Aorta (tissue), 5 donors: ENCODE measurements around the gene TP63. TPM values are rescaled to one million over a fixed set of nuclear protein-coding genes. Genes with fewer than 3 reads are reported as not detected.

ENCODE experiments used
- ATAC-seq: fragments of 200-7000 bp; cut with Tn5 transposase; one replicate; pipeline ENCODE4 v1.9.1; 2022; ENCODE audit warnings: moderate library complexity; ENCODE audit not compliant: low FRiP score
- DNase-seq, 2 donors: peaks; one replicate each; pipeline ENCODE4 v3.0.0-alpha.2; 2020
- H3K27ac ChIP-seq, 2 donors: one replicate each; pipeline ENCODE4 v1.5.1; 2013; ENCODE audit warnings: low read length in 2 of 2, mild to moderate bottlenecking in 2 of 2, moderate library complexity in 2 of 2, control low read depth in 1 of 2, inconsistent platforms in 1 of 2, low read depth in 1 of 2
- H3K27me3 ChIP-seq, 2 donors: one replicate each; pipeline ENCODE4 v1.6.1; 2013; ENCODE audit warnings: control low read depth in 1 of 2, low read length in 1 of 2, mild to moderate bottlenecking in 1 of 2, moderate library complexity in 1 of 2; ENCODE audit not compliant: insufficient read depth in 2 of 2, control insufficient read depth in 1 of 2
- H3K36me3 ChIP-seq, 2 donors: one replicate each; pipeline ENCODE4 v1.6.1; 2013; ENCODE audit warnings: control low read depth in 1 of 2, low read length in 1 of 2, mild to moderate bottlenecking in 1 of 2; ENCODE audit not compliant: insufficient read depth in 2 of 2, control insufficient read depth in 1 of 2
- H3K4me1 ChIP-seq, 2 donors: one replicate each; pipeline ENCODE4 v1.6.1; 2013; ENCODE audit warnings: low read length in 2 of 2, control low read depth in 1 of 2, mild to moderate bottlenecking in 1 of 2, moderate library complexity in 1 of 2; ENCODE audit not compliant: insufficient read depth in 2 of 2, control insufficient read depth in 1 of 2
- H3K4me3 ChIP-seq, 2 donors: one replicate each; pipeline ENCODE4 v1.5.1; 2013; ENCODE audit warnings: low read length in 2 of 2, control low read depth in 1 of 2, mild to moderate bottlenecking in 1 of 2
- H3K9me3 ChIP-seq: one replicate; pipeline ENCODE4 v1.6.1; 2013; ENCODE audit warnings: mild to moderate bottlenecking, low read length; ENCODE audit not compliant: control insufficient read depth
- WGBS, 2 donors: extraction: QIAGEN DNeasy Blood & Tissue Kit; methylation state at CpG; one replicate each; pipeline ENCODE4 v1.1.7; 2013; 5-methylcytosine and 5-hydroxymethylcytosine counted together
- intact Hi-C, 2 donors: fragments of 100-400 bp; cut with DNase I; formaldehyde crosslinking; loops; one replicate each; pipeline versions ENCODE4 v1.14.2 to v1.15.0; 2022
- polyA plus RNA-seq, 2 donors: library from polyadenylated mRNA; stranded (reverse); fragments of 200-250 nt; gene quantifications; one replicate each; pipeline ENCODE4 v1.2.3, GENCODE V29; 2013
- total RNA-seq, 2 donors: library from RNA; stranded (reverse); fragmentation: NEBNext Ultra II Directional; extraction: Animal tissue kit (Norgen Biotek cat#: 25700); gene quantifications; one replicate each; pipeline ENCODE4 v1.2.1, GENCODE V29; 2021
- donor health status: healthy with polysubstance abuse.
- donor health status: Bipolar disorder and iron deficiency.
- donor health status: DM: no; HTN: no; CAD: no.
- donor health status: DM: no; HTN: no; CAD: no.
- donor health status: DM: yes; HTN: yes; CAD: no.

Gene TP63
- total and polyA plus RNA-seq, 4 donors, result 0.03 to 0.72 (median 0.34) TPM

- H3K4me3 ChIP-seq, result no peak overlapping the region
- ATAC-seq, result no peak
- no peaks in the 10 kb centered on the region for H3K9me3 ChIP-seq
- intact Hi-C loops, result no loop called here
- 90 to 93% methylated on average over 6 of the region's 6 CpGs for whole genome bisulfite sequencing, 2 donors
- no peaks in the 10 kb centered on the region for H3K36me3 ChIP-seq
- DNase-seq, result no peak
- H3K27me3 ChIP-seq, result no peaks in the 10 kb centered on the region
- H3K4me1 ChIP-seq, result no peaks in the 10 kb centered on the region
- no peak overlapping the region for H3K27ac ChIP-seq
These were observed 149.5 kb downstream of the TP63 start for GRCh38 chr3:189780546-189781270.

GRCh38 chr3:189781415-189781814 lies 150.2 kb downstream of the TP63 start:
- WGBS, 2 donors, result 75 to 87% methylated on average over 6 of the region's 6 CpGs
- Histone ChIP-seq H3K4me1 (no peaks in the 10 kb centered on the region), H3K27ac (no peak overlapping the region), H3K9me3 (no peaks in the 10 kb centered on the region), H3K27me3 (no peaks in the 10 kb centered on the region), H3K36me3 (no peaks in the 10 kb centered on the region), H3K4me3 (no peak overlapping the region)
- no peak for DNase-seq
- intact Hi-C loops, result no loop called here
- no peak for ATAC-seq

GRCh38 chr3:189786479-189787064 lies 155.4 kb downstream of the TP63 start:
- ATAC-seq (no peak), DNase-seq (no peak)
- H3K9me3 ChIP-seq, result no peaks in the 10 kb centered on the region
- intact Hi-C loops, result no loop called here
- no peaks in the 10 kb centered on the region for H3K4me1 ChIP-seq
- H3K27me3 ChIP-seq, result no peaks in the 10 kb centered on the region
- WGBS, 2 donors, result 91 to 92% methylated on average over 8 of the region's 8 CpGs
- H3K4me3 ChIP-seq, result no peak overlapping the region
- no peak overlapping the region for H3K27ac ChIP-seq
- no peaks in the 10 kb centered on the region for H3K36me3 ChIP-seq

GRCh38 chr3:189787191-189787590 lies 156.0 kb downstream of the TP63 start:
- Histone ChIP-seq H3K4me1 (no peaks in the 10 kb centered on the region), H3K27me3 (no peaks in the 10 kb centered on the region), H3K27ac (no peak overlapping the region), H3K9me3 (no peaks in the 10 kb centered on the region), H3K4me3 (no peak overlapping the region), H3K36me3 (no peaks in the 10 kb centered on the region)
- no peak for ATAC-seq
- intact Hi-C loops, result no loop called here
- 93% methylated on average over 3 of the region's 3 CpGs for WGBS, 2 donors
- no peak for DNase-seq

GRCh38 chr3:189787632-189788031 lies 156.4 kb downstream of the TP63 start:
- no peaks in the 10 kb centered on the region for H3K4me1 ChIP-seq
- 51 to 64% methylated on average over 3 of the region's 3 CpGs for WGBS, 2 donors
- DNase-seq (no peak), ATAC-seq (no peak)
- no peaks in the 10 kb centered on the region for H3K9me3 ChIP-seq
- no peak overlapping the region for H3K27ac ChIP-seq
- no peaks in the 10 kb centered on the region for H3K36me3 ChIP-seq
- intact Hi-C loops, result no loop called here
- no peaks in the 10 kb centered on the region for H3K27me3 ChIP-seq
- no peak overlapping the region for H3K4me3 ChIP-seq

- Histone ChIP-seq H3K27ac (no peak overlapping the region), H3K4me3 (no peak overlapping the region), H3K4me1 (no peaks in the 10 kb centered on the region), H3K9me3 (no peaks in the 10 kb centered on the region), H3K36me3 (no peaks in the 10 kb centered on the region), H3K27me3 (no peaks in the 10 kb centered on the region)
- ATAC-seq (no peak), DNase-seq (no peak)
- WGBS, 2 donors, result 65 to 96% methylated on average over 2 of the region's 2 CpGs
- intact Hi-C loops, result no loop called here
These were observed 158.2 kb downstream of the TP63 start for GRCh38 chr3:189789432-189789831.

GRCh38 chr3:189790658-189791057 lies 159.5 kb downstream of the TP63 start:
- Histone ChIP-seq H3K9me3 (no peaks in the 10 kb centered on the region), H3K4me3 (no peak overlapping the region), H3K4me1 (no peaks in the 10 kb centered on the region), H3K27me3 (no peaks in the 10 kb centered on the region), H3K36me3 (no peaks in the 10 kb centered on the region), H3K27ac (no peak overlapping the region)
- no peak for DNase-seq
- intact Hi-C loops, result no loop called here
- 60 to 69% methylated on average over 7 of the region's 7 CpGs for WGBS, 2 donors
- ATAC-seq, result no peak

GRCh38 chr3:189792046-189792929 lies 161.1 kb downstream of the TP63 start:
- no peak overlapping the region for H3K4me3 ChIP-seq
- no peaks in the 10 kb centered on the region for H3K4me1 ChIP-seq
- DNase-seq (no peak), ATAC-seq (no peak)
- no peaks in the 10 kb centered on the region for H3K27me3 ChIP-seq
- no peaks in the 10 kb centered on the region for H3K36me3 ChIP-seq
- WGBS, 2 donors, result 83 to 95% methylated on average over 7 of the region's 7 CpGs
- no peaks in the 10 kb centered on the region for H3K9me3 ChIP-seq
- H3K27ac ChIP-seq, result no peak overlapping the region
- intact Hi-C loops, result no loop called here
